GM19239 (cell line): ENCODE measurements around the gene VCPKMT.
"Not testable (repeated sequence)": the region's sequence is repeated elsewhere in the genome, so short reads cannot be mapped to it uniquely, and the experiment has no call there.

Experiments used
- DNase-seq: peaks from one replicate; pipeline ENCODE4 v3.0.0; 2011; ENCODE audit warnings: low spot score; ENCODE audit not compliant: insufficient read length
- FAIRE-seq: peaks from 2 replicates; lab custom pipeline; 2011; peaks lifted over from hg19 to GRCh38; lab: Jason Lieb, UNC

VCPKMT gene

GRCh38 chr14:50094056-50094755 lies 22.2 kb downstream of the VCPKMT start:
- DNase-seq = no peak
- FAIRE-seq = no peak

- DNase-seq (no peak), FAIRE-seq (no peak)
Measured at GRCh38 chr14:50093496-50093895, 22.9 kb downstream of the VCPKMT start.

DNA sequence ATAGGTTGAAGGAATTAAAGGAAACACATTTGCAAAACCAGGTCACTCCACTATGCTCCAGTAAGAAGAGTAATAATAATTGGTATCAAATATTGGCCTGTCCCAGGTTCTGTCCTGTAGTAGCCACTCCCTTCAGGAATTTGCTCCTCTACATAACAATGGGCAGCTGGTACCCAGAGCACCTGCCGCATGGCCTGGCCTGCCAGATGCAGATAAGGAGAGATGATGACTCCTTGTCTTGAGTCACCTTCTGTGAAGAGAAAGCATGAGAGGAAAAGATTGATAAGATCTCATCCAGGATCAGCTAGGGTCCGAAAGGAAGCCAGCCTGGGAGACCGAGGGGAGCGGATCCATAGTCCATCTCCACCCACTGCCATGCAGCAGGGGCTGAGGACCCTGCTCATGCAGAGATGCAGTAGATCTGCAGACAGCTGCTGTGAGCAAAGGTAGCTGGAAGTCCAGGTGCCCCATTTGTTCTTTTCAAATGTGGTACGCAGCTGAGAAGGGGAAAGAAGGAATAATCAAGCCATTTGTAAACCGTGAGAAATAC lies 24.3 kb downstream of the VCPKMT start:
- FAIRE-seq (no peak), DNase-seq (no peak)

- FAIRE-seq (no peak), DNase-seq (no peak)
Measured at GRCh38 chr14:50091240-50091913, 25.0 kb downstream of the VCPKMT start.

DNA sequence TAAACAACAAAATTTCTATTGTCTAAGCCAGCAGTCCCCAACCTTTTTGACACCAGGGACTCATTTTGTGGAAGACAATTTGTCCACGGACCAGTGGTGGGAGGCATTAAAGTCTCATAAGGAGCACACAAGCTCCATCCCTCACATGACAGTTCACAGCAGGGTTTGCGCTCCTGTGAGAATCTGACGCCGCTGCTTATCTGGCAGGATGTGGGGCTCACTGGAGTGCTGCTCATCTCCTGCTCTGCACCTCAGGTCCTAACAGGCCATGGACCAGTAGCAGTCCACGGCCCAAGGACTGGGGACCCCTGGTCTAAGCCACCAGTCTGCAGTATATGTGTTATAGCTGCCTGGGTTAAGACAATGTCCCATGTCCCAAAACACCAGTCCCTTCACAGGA lies 27.2 kb downstream of the VCPKMT start:
- no peak for FAIRE-seq
- DNase-seq = no peak

GRCh38 chr14:50088731-50089130 lies 27.6 kb downstream of the VCPKMT start:
- DNase-seq (no peak), FAIRE-seq (no peak)

DNA sequence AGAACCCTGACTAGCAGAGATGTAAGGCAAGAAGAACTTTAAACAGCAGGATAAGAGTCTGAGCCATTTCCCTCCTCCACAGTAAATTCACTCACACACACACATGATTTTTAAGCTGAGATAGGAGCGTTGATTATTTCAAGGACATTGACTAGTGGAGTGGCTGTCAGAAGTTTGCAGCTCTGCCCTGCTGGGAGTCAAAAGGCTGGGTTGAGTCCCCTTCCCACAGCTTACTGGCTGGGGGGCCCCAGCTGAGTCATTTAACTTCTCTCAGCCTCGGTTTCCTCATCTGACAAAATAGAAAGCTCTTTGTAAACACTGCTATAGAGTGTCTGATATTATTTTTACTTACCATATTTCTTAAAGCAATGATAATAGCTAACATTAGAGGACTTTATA lies 28.3 kb downstream of the VCPKMT start:
- DNase-seq (no peak), FAIRE-seq (no peak)

DNA sequence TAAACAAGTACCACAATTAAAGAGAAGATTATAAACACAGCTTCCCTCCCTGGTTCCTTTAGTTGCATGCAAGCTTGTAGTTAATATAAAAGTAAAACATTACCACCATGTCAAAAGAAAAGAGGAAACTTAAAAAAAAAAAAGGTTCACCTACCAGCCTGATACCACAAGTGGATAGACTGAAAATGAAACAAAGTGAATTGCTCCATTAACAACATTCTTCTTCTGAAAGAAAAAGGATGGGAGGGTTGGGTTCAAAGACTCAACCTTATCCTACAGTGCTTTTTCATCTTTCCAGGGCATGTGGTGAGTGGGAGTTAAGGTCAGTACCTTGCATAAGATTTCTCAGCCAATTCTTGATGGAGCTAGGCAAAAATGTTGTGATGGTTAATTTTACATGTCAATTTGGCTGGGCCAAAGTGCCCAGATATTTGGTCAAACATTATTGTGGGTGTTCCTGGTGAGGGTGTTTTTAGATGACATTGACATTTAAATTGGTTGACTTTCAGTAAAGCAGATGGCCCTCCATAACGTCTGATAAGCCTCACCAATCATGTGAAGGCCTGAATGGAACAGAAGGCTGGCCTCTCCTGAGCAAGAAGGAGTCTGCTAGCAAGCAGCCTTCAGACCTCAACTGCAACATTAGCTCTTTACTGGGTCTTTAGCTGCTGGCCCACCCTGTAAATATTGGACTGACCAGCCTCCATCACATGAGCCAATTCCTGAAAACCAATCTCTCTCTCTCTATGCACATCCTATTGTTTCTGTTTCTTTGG lies 28.8 kb downstream of the VCPKMT start:
- no peak for DNase-seq
- FAIRE-seq = peak; percentile 91

DNA sequence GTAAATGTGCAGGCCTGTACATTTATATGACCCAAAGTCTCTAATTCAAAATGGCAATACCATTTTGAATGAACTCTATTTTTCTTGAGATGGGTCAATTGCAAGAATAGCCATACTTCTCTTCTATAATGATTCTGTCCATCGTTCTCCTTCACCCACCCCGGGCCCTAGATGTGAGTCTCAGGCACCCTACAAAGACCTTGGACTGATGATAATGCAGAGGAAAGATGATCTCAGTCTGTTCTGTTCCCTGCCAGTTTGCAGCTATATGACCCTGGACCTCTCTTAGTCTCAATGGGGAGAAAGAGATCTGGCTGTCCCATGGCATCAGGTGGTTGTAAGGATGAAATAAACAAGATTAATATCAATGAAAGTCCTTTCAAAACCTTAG lies 30.1 kb downstream of the VCPKMT start:
- DNase-seq (no peak), FAIRE-seq (no peak)

DNA sequence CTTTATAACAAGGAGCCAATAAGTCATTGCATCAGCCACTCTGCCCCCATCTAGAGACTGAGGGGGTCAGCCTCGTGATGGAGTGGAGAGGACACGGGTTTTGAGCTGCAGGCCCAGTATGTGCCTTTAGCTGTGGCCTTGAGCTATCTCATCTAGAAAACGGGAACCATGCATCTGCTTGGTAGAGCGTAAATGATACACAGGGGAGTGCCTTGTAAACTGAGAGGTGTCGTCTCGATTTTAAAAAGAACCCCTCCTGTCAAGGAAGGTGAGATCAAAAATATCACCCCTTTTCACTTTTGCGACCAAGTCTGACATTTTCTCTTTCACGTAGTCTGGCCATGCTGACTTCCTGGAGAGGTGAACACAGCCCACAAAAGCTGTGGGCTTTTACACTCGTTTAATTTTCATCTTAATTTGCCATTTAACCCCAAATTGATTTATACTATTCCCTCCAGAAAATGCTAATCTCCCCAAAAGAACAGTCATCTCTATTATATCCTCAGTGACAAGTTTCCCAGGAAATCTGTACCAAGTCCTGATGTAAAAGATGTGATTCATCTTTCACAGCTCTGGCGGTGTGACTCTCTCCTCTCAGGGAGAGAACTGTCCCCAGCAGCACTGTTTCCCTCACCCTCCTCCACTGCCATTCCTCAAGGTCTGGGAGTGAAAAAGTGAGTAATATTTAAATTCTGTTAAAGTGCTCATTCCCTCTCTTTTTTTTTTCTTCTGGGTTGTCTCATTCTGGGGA lies 30.6 kb downstream of the VCPKMT start:
- DNase-seq (no peak), FAIRE-seq (peak; percentile 94)

DNA sequence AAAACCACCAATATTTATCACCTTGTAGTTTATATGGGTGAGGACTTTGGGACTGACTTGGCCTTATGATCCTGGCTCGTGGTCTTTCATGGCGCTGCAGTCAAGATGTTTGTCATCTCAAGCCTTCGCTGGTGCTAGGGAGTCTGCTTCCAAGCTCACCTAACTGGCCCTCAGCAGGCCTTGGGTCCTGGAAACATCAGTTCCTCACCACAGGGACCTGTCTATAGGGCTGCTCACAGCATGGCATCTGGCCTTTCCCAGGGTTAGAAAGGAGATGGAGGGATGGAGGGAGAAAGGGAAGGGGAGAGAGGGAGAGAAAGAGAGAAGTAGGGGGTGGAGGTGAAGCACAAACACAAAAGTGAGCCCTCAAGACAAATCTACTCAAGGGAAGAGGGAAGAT lies 31.7 kb downstream of the VCPKMT start:
- FAIRE-seq = peak; percentile 74

DNA sequence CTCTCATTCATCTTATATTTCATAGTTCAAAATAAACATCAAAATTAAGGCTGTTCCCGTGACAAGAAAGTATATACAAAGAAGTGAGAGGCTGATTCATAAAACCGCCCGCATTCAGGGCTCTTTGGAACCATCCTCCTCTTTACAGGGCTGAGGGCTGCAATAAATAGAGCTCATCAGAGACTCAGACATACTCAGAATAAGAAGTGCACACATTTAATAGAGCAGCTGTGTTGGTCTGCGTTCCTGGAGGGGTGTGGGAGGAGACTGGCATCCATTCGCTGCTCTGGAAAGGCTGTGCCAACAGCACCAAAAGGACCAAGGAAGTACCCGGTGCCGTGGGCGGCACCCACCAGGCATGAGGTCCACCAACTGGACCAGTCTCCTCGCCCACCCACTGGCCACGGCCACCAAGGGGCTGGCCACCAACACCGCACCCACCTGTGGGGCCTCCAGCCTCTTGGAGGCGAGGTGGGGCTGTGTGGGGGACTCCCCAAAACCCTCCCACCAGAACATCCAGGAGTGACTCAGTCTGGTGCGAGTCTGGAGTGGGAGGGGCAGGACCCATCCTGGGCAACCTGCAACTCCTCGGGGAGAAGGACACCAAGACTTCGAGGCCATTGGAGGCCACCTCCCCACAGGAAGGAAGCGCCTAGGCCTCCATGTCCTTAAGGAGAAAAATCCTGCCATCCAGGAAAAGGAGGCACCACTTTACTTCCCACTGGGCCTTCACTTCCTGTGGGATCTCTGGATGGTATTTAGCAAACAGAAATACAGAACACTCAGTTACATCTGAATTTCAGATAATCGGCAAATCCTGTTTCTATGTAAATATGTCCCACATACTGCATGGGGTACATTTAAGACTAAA lies 32.7 kb downstream of the VCPKMT start:
- no peak for DNase-seq
- peak; percentile 64 for FAIRE-seq

More for the DNA sequence above, 31.7 kb downstream of the VCPKMT start:
- no peak for DNase-seq

GRCh38 chr14:50082784-50083466 lies 33.4 kb downstream of the VCPKMT start:
- DNase-seq = peak; percentile 71

DNA sequence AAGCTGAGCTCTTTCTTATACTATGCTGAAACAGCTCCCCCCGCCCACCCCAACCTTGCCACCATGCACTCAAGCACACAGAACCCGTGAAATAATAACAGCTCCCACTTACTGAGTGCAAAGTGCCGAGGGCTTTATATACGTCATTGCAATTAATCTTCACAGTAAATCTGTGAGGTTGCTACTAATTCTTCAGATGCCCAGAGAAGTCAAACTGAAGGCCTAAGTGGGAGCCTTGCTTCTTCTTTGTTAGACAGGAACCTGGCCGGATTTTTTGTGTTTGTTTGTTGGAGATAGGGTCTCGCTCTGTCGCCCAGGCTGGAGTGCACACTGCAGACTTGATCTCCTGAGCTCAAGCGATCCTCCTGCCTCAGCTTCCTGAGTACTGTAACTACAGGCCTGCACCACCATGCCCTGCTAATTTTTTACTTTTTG lies 34.0 kb downstream of the VCPKMT start:
- DNase-seq = no peak
- peak; percentile 91 for FAIRE-seq

More at GRCh38 chr14:50082784-50083466, 33.4 kb downstream of the VCPKMT start:
- FAIRE-seq = peak; percentile 98

DNA sequence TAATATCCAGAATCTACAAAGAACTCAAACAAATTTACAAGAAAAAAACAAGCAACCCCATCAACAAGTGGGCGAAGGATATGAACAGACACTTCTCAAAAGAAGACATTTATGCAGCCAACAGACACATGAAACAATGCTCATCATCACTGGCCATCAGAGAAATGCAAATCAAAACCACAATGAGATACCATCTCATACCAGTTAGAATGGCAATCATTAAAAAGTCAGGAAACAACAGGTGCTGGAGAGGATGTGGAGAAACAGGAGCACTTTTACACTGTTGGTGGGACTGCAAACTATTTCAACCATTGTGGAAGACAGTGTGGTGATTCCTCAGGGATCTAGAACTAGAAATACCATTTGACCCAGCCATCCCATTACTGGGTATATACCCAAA lies 37.3 kb downstream of the VCPKMT start:
- DNase-seq, FAIRE-seq: not testable (repeated sequence)

DNA sequence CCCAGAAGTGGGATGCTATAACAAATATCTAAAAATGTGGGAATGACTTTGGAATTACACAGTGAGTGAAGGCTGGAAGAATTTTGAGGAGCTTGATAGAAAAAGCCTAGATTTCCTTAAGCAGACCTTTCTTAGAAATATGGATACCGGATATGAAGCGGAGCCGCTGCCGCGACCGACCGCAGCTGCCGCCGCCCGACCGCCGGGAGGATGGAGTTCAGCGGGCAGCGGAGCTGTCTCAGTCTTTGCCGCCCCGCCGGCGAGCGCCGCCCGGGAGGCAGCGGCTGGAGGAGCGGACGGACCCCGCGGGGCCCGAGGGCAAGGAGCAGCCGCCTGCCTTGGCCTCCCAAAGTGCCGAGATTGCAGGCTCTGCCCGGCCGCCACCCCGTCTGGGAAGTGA lies 42.7 kb downstream of the VCPKMT start:
- not testable (repeated sequence) for DNase-seq, FAIRE-seq

GRCh38 chr14:50072395-50072794 lies 44.0 kb downstream of the VCPKMT start:
- no peak for FAIRE-seq
- no peak for DNase-seq

- FAIRE-seq (peak; percentile 57), DNase-seq (no peak)
Measured at GRCh38 chr14:50070840-50071548, 45.4 kb downstream of the VCPKMT start.
